Esophagus muscularis mucosa (tissue), 4 donors: Measurements from ENCODE around the gene ZBTB8A. TPM values are rescaled to one million over a fixed set of nuclear protein-coding genes. Genes with fewer than 3 reads are reported as not detected.

Experiments
- DNase-seq: peaks from one replicate; pipeline ENCODE4 v3.0.0-alpha.2; 2017; ENCODE audit errors: extremely low spot score
- H3K27ac ChIP-seq, 4 donors: fragments of 200-600 bp; sonication (generic); replicated peaks in 1 of 4; 1 replicate in 3 of 4; 2 replicates in 1 of 4; pipeline ENCODE4 v1.5.1; 2016 to 2019; ENCODE audit warnings: mild to moderate bottlenecking in 1 of 4
- H3K27me3 ChIP-seq, 4 donors: fragments of 200-600 bp; sonication (generic); one replicate each; pipeline versions ENCODE4 v1.5.1 to v1.6.0; 2016 to 2019
- H3K36me3 ChIP-seq, 4 donors: fragments of 200-600 bp; sonication (generic); one replicate each; pipeline ENCODE4 v1.5.1; 2016 to 2019
- H3K4me1 ChIP-seq, 4 donors: fragments of 200-600 bp; sonication (generic); one replicate each; pipeline ENCODE4 v1.5.1; 2016 to 2019
- H3K4me3 ChIP-seq, 4 donors: fragments of 200-600 bp; sonication (generic); 1 replicate in 2 of 4; 2 replicates in 2 of 4; pipeline ENCODE4 v1.5.1; 2016 to 2019; ENCODE audit warnings: mild to moderate bottlenecking in 4 of 4, moderate library complexity in 1 of 4
- H3K9me3 ChIP-seq, 4 donors: fragments of 200-600 bp; sonication (generic); 1 replicate in 3 of 4; 2 replicates in 1 of 4; pipeline ENCODE4 v1.5.1; 2016 to 2019
- CTCF ChIP-seq, 3 experiments: fragments of 200-600 bp in 2 of 3; fragments of 450-650 bp in 1 of 3; sonication (generic) in 2 of 3; IDR thresholded peaks; one replicate each; pipeline ENCODE4 v1.5.1; 2017 to 2019; ENCODE audit warnings: antibody characterized with exemption in 3 of 3, mild to moderate bottlenecking in 2 of 3, moderate library complexity in 1 of 3
- EP300 ChIP-seq: sonication (generic); formaldehyde crosslinking; IDR thresholded peaks from one replicate; pipeline ENCODE4 v1.6.1; 2017; ENCODE audit warnings: antibody characterized with exemption
- POLR2A ChIP-seq: fragments of 450-650 bp; IDR thresholded peaks from one replicate; pipeline ENCODE4 v1.6.1; 2017; ENCODE audit warnings: antibody characterized with exemption, moderate library complexity, mild to moderate bottlenecking, low read depth
- POLR2AphosphoS5 ChIP-seq, 2 donors: sonication (generic); formaldehyde crosslinking; IDR thresholded peaks; one replicate each; pipeline ENCODE4 v1.6.1; 2017; ENCODE audit warnings: antibody characterized with exemption in 2 of 2
- WGBS: methylation state at CpG from one replicate; pipeline ENCODE4 v1.1.5; 2018; 5-methylcytosine and 5-hydroxymethylcytosine counted together
- intact Hi-C: fragments of 100-400 bp; cut with DNase I; formaldehyde crosslinking; loops from one replicate; pipeline ENCODE4 v1.15.1; 2023
- total RNA-seq, 4 donors: library from RNA; depleted of rRNA; stranded (reverse); fragments of >200 nt; gene quantifications; one replicate each; pipeline versions ENCODE4 v1.1.0 to v1.2.1, GENCODE V29; 2016

The ZBTB8A gene
- total RNA-seq, 4 donors from 2014 or later = 6.8 to 12.0 (median 10.3) TPM

GRCh38 chr1:32612189-32612881, 73.1 kb downstream of the ZBTB8A start:
- WGBS = 12% methylated on average over 31 of the region's 35 CpGs
- H3K4me3 ChIP-seq = peak overlapping the region; percentile 56 to 67 (median 57)
- H3K27me3 ChIP-seq = no peaks in the 10 kb centered on the region
- peaks cover 5 to 17% (median 16%) of the 10 kb centered on the region in 4 donors for H3K4me1 ChIP-seq
- H3K9me3 ChIP-seq = no peaks in the 10 kb centered on the region
- no peaks in the 10 kb centered on the region for H3K36me3 ChIP-seq
- H3K27ac ChIP-seq = peak overlapping the region in 2 of 4 donors; percentile 11 to 20
- peak; percentile 93 for DNase-seq
- peak; percentile 35 to 47 (median 44) for TF ChIP-seq CTCF (IDR thresholded peaks at IDR 0.05)
- no peak for TF ChIP-seq POLR2A
- peak; percentile 78 to 84 for TF ChIP-seq POLR2AphosphoS5 (IDR thresholded peaks at IDR 0.05)
- TF ChIP-seq EP300 = no peak
- intact Hi-C loops = loop anchor here (10.0 kb wide), 2 partner anchors 88 to 168 kb away; no protein-coding TSS in a partner anchor

GRCh38 chr1:32613472-32613871, 74.2 kb downstream of the ZBTB8A start:
- H3K4me3 ChIP-seq = no peak overlapping the region
- no peaks in the 10 kb centered on the region for H3K36me3 ChIP-seq
- no peaks in the 10 kb centered on the region for H3K27me3 ChIP-seq
- DNase-seq = no peak
- TF ChIP-seq POLR2AphosphoS5 (IDR thresholded peaks at IDR 0.05) = no peak
- TF ChIP-seq EP300 = no peak
- no peak for TF ChIP-seq POLR2A
- TF ChIP-seq CTCF (IDR thresholded peaks at IDR 0.05) = no peak
- H3K27ac ChIP-seq = no peak overlapping the region
- peaks cover 5 to 17% (median 16%) of the 10 kb centered on the region in 4 donors for H3K4me1 ChIP-seq
- WGBS = 92% methylated on average over 5 of the region's 5 CpGs
- intact Hi-C loops = loop anchor here (10.0 kb wide), 2 partner anchors 89 to 169 kb away; no protein-coding TSS in a partner anchor
- no peaks in the 10 kb centered on the region for H3K9me3 ChIP-seq

GRCh38 chr1:32618673-32619221, 79.5 kb downstream of the ZBTB8A start:
- intact Hi-C loops = loop anchor here (10.0 kb wide), 2 partner anchors 94 to 174 kb away; no protein-coding TSS in a partner anchor
- 97% methylated on average over 5 of the region's 5 CpGs for WGBS

GRCh38 chr1:32619701-32620485, 80.7 kb downstream of the ZBTB8A start:
- no peaks in the 10 kb centered on the region for H3K27me3 ChIP-seq
- no peak for DNase-seq
- 63% methylated on average over 5 of the region's 5 CpGs for WGBS
- no peak overlapping the region for H3K4me3 ChIP-seq
- H3K9me3 ChIP-seq = no peaks in the 10 kb centered on the region
- TF ChIP-seq CTCF (IDR thresholded peaks at IDR 0.05) (peak in 2 of 3 experiments; percentile 19 to 23), POLR2A (no peak)
- H3K27ac ChIP-seq = no peak overlapping the region
- intact Hi-C loops = loop anchor here (10.0 kb wide), 2 partner anchors 95 to 175 kb away; no protein-coding TSS in a partner anchor
- H3K36me3 ChIP-seq = peaks cover 0 to 26% (median 11%) of the 10 kb centered on the region in 4 donors
- no peaks in the 10 kb centered on the region for H3K4me1 ChIP-seq

More at GRCh38 chr1:32618673-32619221, 79.5 kb downstream of the ZBTB8A start:
- Histone ChIP-seq H3K9me3 (no peaks in the 10 kb centered on the region), H3K27me3 (no peaks in the 10 kb centered on the region), H3K4me3 (no peak overlapping the region), H3K27ac (no peak overlapping the region), H3K36me3 (peaks cover 0 to 17% (median 10%) of the 10 kb centered on the region in 4 donors), H3K4me1 (no peaks in the 10 kb centered on the region)
- TF ChIP-seq POLR2AphosphoS5 (IDR thresholded peaks at IDR 0.05) (no peak), CTCF (IDR thresholded peaks at IDR 0.05) (no peak), EP300 (no peak), POLR2A (no peak)
- DNase-seq = no peak
